Measurements from ENCODE around the gene ODAD4. TPM values are rescaled to one million over a fixed set of nuclear protein-coding genes. Genes with fewer than 3 reads are reported as not detected.

ODAD4 gene
- total RNA-seq, 1 experiment from 2014 or later: 0.15 TPM

GRCh38 chr17:41932816-41933389 is 2.5 kb downstream of the ODAD4 start:
- Histone ChIP-seq H4K20me1 (ENCODE audit: low read length) (no peaks in the 10 kb centered on the region), H3K4me1 (ENCODE audit: insufficient read depth, low read length) (0 out of 2 replicates have a peak, but pooled peaks cover 6% of the 10 kb centered on the region), H3K27ac (ENCODE audit: low read length) (no peak overlapping the region), H3K4me3 (ENCODE audit: low read length) (no peak overlapping the region), H3K79me2 (ENCODE audit: low read length) (no peaks in the 10 kb centered on the region), H3K9me2 (replicated peaks; ENCODE audit: low read length) (no peaks in the 10 kb centered on the region), H3K36me3 (ENCODE audit: low read depth, low read length) (no peaks in the 10 kb centered on the region), H3K27me3 (ENCODE audit: low read length) (no peaks in the 10 kb centered on the region), H2AFZ (ENCODE audit: low read length) (no peak overlapping the region), H3K4me2 (ENCODE audit: low read length) (no peak overlapping the region), H3F3A (ENCODE audit: low read length, unreplicated experiment) (no peaks in the 10 kb centered on the region), H3K9me3 (ENCODE audit: low read length) (no peaks in the 10 kb centered on the region), H3K9ac (ENCODE audit: low read length) (no peak overlapping the region)
- no TSS peak for BruUV-seq (replicated peaks)
- no peak for TF ChIP-seq CTCF (conservative IDR thresholded peaks at IDR 0.05; ENCODE audit: low read depth, low read length)
- no peak for TF ChIP-seq EZH2phosphoT487 (IDR thresholded peaks at IDR 0.05; ENCODE audit: borderline replicate concordance, low read length)
- no peak for TF ChIP-seq EZH2 (IDR thresholded peaks at IDR 0.05; ENCODE audit: low read length, unreplicated experiment)
- CTCF ChIA-PET: no interaction called here
- intact Hi-C loops (cut with micrococcal nuclease): no loop called here
- POLR2A ChIA-PET (ENCODE audit: unreplicated experiment): interaction anchor here (0.7 kb wide), 1 partner anchor 143 kb away, joined by 12 read pairs; no protein-coding TSS in a partner anchor
- DNase-seq: no peak
- ATAC-seq: no peak

GRCh38 chr17:41935641-41936040 is 5.2 kb downstream of the ODAD4 start:
- ChIA-PET CTCF (no interaction called here), POLR2A (ENCODE audit: unreplicated experiment) (no interaction called here)
- Histone ChIP-seq H3K27me3 (ENCODE audit: low read length) (no peaks in the 10 kb centered on the region), H3K79me2 (ENCODE audit: low read length) (no peaks in the 10 kb centered on the region), H3K4me1 (ENCODE audit: insufficient read depth, low read length) (no peaks in the 10 kb centered on the region), H3F3A (ENCODE audit: low read length, unreplicated experiment) (no peaks in the 10 kb centered on the region), H3K9ac (ENCODE audit: low read length) (no peak overlapping the region), H3K9me3 (ENCODE audit: low read length) (no peaks in the 10 kb centered on the region), H4K20me1 (ENCODE audit: low read length) (no peaks in the 10 kb centered on the region), H3K27ac (ENCODE audit: low read length) (no peak overlapping the region), H3K9me2 (replicated peaks; ENCODE audit: low read length) (no peaks in the 10 kb centered on the region), H3K4me3 (ENCODE audit: low read length) (no peak overlapping the region), H3K4me2 (ENCODE audit: low read length) (no peak overlapping the region), H3K36me3 (ENCODE audit: low read depth, low read length) (no peaks in the 10 kb centered on the region), H2AFZ (ENCODE audit: low read length) (no peak overlapping the region)
- DNase-seq (no peak), ATAC-seq (no peak)
- BruUV-seq (replicated peaks): no TSS peak
- TF ChIP-seq EZH2phosphoT487 (IDR thresholded peaks at IDR 0.05; ENCODE audit: borderline replicate concordance, low read length): no peak
- TF ChIP-seq EZH2 (IDR thresholded peaks at IDR 0.05; ENCODE audit: low read length, unreplicated experiment): no peak
- no peak for TF ChIP-seq CTCF (conservative IDR thresholded peaks at IDR 0.05; ENCODE audit: low read depth, low read length)
- intact Hi-C loops (cut with micrococcal nuclease): no loop called here
